IMR-90 (cell line): ENCODE measurements around the gene ANK2.

ENCODE experiments used
- BHLHE40 ChIP-seq: fragments of 150-350 bp; IDR thresholded peaks from 2 replicates; pipeline ENCODE4 v1.6.1; 2016; ENCODE audit warnings: mild to moderate bottlenecking, low read depth, low read length
- FOS ChIP-seq: fragments of 150-350 bp; IDR thresholded peaks from 2 replicates; pipeline ENCODE4 v1.6.1; 2016; ENCODE audit warnings: low read depth, low read length
- MAFK ChIP-seq: IDR thresholded peaks from 2 replicates; pipeline ENCODE4 v1.6.1; 2012; ENCODE audit warnings: low read depth, low read length, improper control_type of control experiment
- MAZ ChIP-seq: IDR thresholded peaks from 2 replicates; pipeline ENCODE4 v1.6.1; 2012; ENCODE audit warnings: low read depth, mild to moderate bottlenecking, low read length, improper control_type of control experiment, moderate library complexity, borderline replicate concordance
- MXI1 ChIP-seq: IDR thresholded peaks from 2 replicates; pipeline ENCODE4 v1.6.1; 2012; ENCODE audit warnings: low read depth, mild to moderate bottlenecking, low read length, moderate library complexity, borderline replicate concordance
- NFE2L2 ChIP-seq: fragments of 150-350 bp; IDR thresholded peaks from 2 replicates; pipeline ENCODE4 v1.6.1; 2016; ENCODE audit warnings: low read depth, mild to moderate bottlenecking, low read length
- POLR2A ChIP-seq: IDR thresholded peaks from 2 replicates; pipeline ENCODE4 v1.6.1; 2012; ENCODE audit warnings: mild to moderate bottlenecking, low read depth, low read length
- RAD21 ChIP-seq: IDR thresholded peaks from 2 replicates; pipeline ENCODE4 v1.6.1; 2012; ENCODE audit warnings: low read length, improper control_type of control experiment
- RFX5 ChIP-seq: IDR thresholded peaks from 2 replicates; pipeline ENCODE4 v1.8.0; 2012; ENCODE audit warnings: low read depth, mild to moderate bottlenecking, low read length, moderate library complexity
- SMC3 ChIP-seq: fragments of 150-350 bp; IDR thresholded peaks from 2 replicates; pipeline ENCODE4 v1.6.1; 2016; ENCODE audit warnings: low read depth, mild to moderate bottlenecking, antibody characterized with exemption, low read length, moderate library complexity
- TF ChIP-seq, protein P1 (sequence below): conservative IDR thresholded peaks from 2 replicates; pipeline ENCODE4 v1.5.1; 2012; ENCODE audit warnings: mild to moderate bottlenecking, low read depth, low read length, improper control_type of control experiment
- TF ChIP-seq, protein P2 (sequence below): fragments of 150-350 bp; IDR thresholded peaks from 2 replicates; pipeline ENCODE4 v1.6.1; 2017; ENCODE audit warnings: mild to moderate bottlenecking, antibody characterized with exemption, low read length, low read depth
- TF ChIP-seq, protein P3 (sequence below): fragments of 150-350 bp; IDR thresholded peaks from 2 replicates; pipeline ENCODE4 v1.6.1; 2016; ENCODE audit warnings: low read depth, mild to moderate bottlenecking, low read length, moderate library complexity, borderline replicate concordance

DNA sequence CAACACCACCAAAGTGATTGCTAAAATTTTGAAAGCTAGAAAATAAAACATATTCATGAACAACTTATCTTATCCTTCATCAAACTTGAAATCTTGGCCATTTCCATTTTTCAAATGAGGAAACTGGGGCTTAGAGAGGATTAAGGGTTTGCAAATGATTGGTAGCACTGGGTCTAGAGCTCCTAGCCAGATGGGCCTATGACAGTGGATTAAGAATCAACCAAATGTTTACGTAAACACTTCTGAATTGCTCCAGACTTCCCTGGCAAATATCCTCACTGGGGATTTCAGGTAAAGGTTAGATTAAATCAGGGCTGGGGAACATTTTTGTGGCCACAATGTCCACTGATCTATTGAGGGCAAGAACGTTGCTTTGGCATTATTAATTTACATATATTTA, 241.2 kb downstream of the ANK2 start:
- TF ChIP-seq, protein P1, sequence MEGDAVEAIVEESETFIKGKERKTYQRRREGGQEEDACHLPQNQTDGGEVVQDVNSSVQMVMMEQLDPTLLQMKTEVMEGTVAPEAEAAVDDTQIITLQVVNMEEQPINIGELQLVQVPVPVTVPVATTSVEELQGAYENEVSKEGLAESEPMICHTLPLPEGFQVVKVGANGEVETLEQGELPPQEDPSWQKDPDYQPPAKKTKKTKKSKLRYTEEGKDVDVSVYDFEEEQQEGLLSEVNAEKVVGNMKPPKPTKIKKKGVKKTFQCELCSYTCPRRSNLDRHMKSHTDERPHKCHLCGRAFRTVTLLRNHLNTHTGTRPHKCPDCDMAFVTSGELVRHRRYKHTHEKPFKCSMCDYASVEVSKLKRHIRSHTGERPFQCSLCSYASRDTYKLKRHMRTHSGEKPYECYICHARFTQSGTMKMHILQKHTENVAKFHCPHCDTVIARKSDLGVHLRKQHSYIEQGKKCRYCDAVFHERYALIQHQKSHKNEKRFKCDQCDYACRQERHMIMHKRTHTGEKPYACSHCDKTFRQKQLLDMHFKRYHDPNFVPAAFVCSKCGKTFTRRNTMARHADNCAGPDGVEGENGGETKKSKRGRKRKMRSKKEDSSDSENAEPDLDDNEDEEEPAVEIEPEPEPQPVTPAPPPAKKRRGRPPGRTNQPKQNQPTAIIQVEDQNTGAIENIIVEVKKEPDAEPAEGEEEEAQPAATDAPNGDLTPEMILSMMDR, result no peak
- TF ChIP-seq BHLHE40 (no peak), RAD21 (no peak), MXI1 (no peak), POLR2A (no peak), MAZ (no peak), FOS (no peak), SMC3 (no peak), MAFK (no peak), NFE2L2 (no peak), RFX5 (no peak)
- TF ChIP-seq, protein P2, sequence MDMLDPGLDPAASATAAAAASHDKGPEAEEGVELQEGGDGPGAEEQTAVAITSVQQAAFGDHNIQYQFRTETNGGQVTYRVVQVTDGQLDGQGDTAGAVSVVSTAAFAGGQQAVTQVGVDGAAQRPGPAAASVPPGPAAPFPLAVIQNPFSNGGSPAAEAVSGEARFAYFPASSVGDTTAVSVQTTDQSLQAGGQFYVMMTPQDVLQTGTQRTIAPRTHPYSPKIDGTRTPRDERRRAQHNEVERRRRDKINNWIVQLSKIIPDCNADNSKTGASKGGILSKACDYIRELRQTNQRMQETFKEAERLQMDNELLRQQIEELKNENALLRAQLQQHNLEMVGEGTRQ, result no peak
- TF ChIP-seq, protein P3, sequence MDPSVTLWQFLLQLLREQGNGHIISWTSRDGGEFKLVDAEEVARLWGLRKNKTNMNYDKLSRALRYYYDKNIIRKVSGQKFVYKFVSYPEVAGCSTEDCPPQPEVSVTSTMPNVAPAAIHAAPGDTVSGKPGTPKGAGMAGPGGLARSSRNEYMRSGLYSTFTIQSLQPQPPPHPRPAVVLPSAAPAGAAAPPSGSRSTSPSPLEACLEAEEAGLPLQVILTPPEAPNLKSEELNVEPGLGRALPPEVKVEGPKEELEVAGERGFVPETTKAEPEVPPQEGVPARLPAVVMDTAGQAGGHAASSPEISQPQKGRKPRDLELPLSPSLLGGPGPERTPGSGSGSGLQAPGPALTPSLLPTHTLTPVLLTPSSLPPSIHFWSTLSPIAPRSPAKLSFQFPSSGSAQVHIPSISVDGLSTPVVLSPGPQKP, result no peak
